ENCODE results near the gene HFM1.

Gene HFM1

GRCh38 chr1:91245435-91245834, 159.2 kb downstream of the HFM1 start:
- Histone ChIP-seq H3K9ac (ENCODE audit: low read depth, low read length, poor library complexity, severe bottlenecking) (no peak overlapping the region), H3K9me3 (ENCODE audit: insufficient read depth, low read depth, low read length) (no peaks in the 10 kb centered on the region), H3K4me3 (ENCODE audit: low read length, poor library complexity, severe bottlenecking) (no peak overlapping the region), H3K4me2 (ENCODE audit: low read depth, low read length, poor library complexity, severe bottlenecking) (no peak overlapping the region), H2AFZ (ENCODE audit: low read length) (no peak overlapping the region), H3F3A (ENCODE audit: low read depth) (no peaks in the 10 kb centered on the region), H3K79me2 (ENCODE audit: insufficient read depth, low read length) (no peaks in the 10 kb centered on the region), H3K27me3 (ENCODE audit: insufficient read depth, low read length, poor library complexity, severe bottlenecking) (no peaks in the 10 kb centered on the region), H3K36me3 (ENCODE audit: insufficient read depth, low read length) (no peaks in the 10 kb centered on the region), H4K20me1 (ENCODE audit: insufficient read depth, low read length, poor library complexity, severe bottlenecking) (no peaks in the 10 kb centered on the region), H3K9me2 (replicated peaks; ENCODE audit: low read depth, low read length) (no peaks in the 10 kb centered on the region), H3K4me1 (ENCODE audit: insufficient read depth, low read length, poor library complexity, severe bottlenecking) (no peaks in the 10 kb centered on the region)
- TF ChIP-seq, protein P1, sequence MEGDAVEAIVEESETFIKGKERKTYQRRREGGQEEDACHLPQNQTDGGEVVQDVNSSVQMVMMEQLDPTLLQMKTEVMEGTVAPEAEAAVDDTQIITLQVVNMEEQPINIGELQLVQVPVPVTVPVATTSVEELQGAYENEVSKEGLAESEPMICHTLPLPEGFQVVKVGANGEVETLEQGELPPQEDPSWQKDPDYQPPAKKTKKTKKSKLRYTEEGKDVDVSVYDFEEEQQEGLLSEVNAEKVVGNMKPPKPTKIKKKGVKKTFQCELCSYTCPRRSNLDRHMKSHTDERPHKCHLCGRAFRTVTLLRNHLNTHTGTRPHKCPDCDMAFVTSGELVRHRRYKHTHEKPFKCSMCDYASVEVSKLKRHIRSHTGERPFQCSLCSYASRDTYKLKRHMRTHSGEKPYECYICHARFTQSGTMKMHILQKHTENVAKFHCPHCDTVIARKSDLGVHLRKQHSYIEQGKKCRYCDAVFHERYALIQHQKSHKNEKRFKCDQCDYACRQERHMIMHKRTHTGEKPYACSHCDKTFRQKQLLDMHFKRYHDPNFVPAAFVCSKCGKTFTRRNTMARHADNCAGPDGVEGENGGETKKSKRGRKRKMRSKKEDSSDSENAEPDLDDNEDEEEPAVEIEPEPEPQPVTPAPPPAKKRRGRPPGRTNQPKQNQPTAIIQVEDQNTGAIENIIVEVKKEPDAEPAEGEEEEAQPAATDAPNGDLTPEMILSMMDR (conservative IDR thresholded peaks at IDR 0.05; ENCODE audit: low read length) = no peak
- no peak for TF ChIP-seq EZH2phosphoT487 (IDR thresholded peaks at IDR 0.05; ENCODE audit: borderline replicate concordance)

GRCh38 chr1:91244737-91245136, 159.9 kb downstream of the HFM1 start:
- Histone ChIP-seq H3K79me2 (ENCODE audit: insufficient read depth, low read length) (no peaks in the 10 kb centered on the region), H3K27me3 (ENCODE audit: insufficient read depth, low read length, poor library complexity, severe bottlenecking) (no peaks in the 10 kb centered on the region), H4K20me1 (ENCODE audit: insufficient read depth, low read length, poor library complexity, severe bottlenecking) (no peaks in the 10 kb centered on the region), H3K9ac (ENCODE audit: low read depth, low read length, poor library complexity, severe bottlenecking) (no peak overlapping the region), H3K4me2 (ENCODE audit: low read depth, low read length, poor library complexity, severe bottlenecking) (no peak overlapping the region), H3K36me3 (ENCODE audit: insufficient read depth, low read length) (no peaks in the 10 kb centered on the region), H3K9me3 (ENCODE audit: insufficient read depth, low read depth, low read length) (no peaks in the 10 kb centered on the region), H3K4me1 (ENCODE audit: insufficient read depth, low read length, poor library complexity, severe bottlenecking) (no peaks in the 10 kb centered on the region), H3K9me2 (replicated peaks; ENCODE audit: low read depth, low read length) (no peaks in the 10 kb centered on the region), H3K4me3 (ENCODE audit: low read length, poor library complexity, severe bottlenecking) (no peak overlapping the region), H2AFZ (ENCODE audit: low read length) (no peak overlapping the region), H3F3A (ENCODE audit: low read depth) (no peaks in the 10 kb centered on the region)
- TF ChIP-seq EZH2phosphoT487 (IDR thresholded peaks at IDR 0.05; ENCODE audit: borderline replicate concordance) = no peak
- TF ChIP-seq, protein P1 (conservative IDR thresholded peaks at IDR 0.05; ENCODE audit: low read length) = no peak; the same call in 1 of the 2 replicates

GRCh38 chr1:91243171-91243570, 161.5 kb downstream of the HFM1 start:
- H3K27me3 ChIP-seq (ENCODE audit: insufficient read depth, low read length, poor library complexity, severe bottlenecking) = no peaks in the 10 kb centered on the region
- no peaks in the 10 kb centered on the region for H3K79me2 ChIP-seq (ENCODE audit: insufficient read depth, low read length)
- H3K36me3 ChIP-seq (ENCODE audit: insufficient read depth, low read length) = no peaks in the 10 kb centered on the region
- H4K20me1 ChIP-seq (ENCODE audit: insufficient read depth, low read length, poor library complexity, severe bottlenecking) = no peaks in the 10 kb centered on the region
- no peak overlapping the region for H3K4me2 ChIP-seq (ENCODE audit: low read depth, low read length, poor library complexity, severe bottlenecking)
- H3K4me1 ChIP-seq (ENCODE audit: insufficient read depth, low read length, poor library complexity, severe bottlenecking) = no peaks in the 10 kb centered on the region
- no peak overlapping the region for H3K9ac ChIP-seq (ENCODE audit: low read depth, low read length, poor library complexity, severe bottlenecking)
- no peaks in the 10 kb centered on the region for H3K9me3 ChIP-seq (ENCODE audit: insufficient read depth, low read depth, low read length)
- H3K4me3 ChIP-seq (ENCODE audit: low read length, poor library complexity, severe bottlenecking) = no peak overlapping the region
- no peak for TF ChIP-seq EZH2phosphoT487 (IDR thresholded peaks at IDR 0.05; ENCODE audit: borderline replicate concordance)
- TF ChIP-seq, protein P1 (conservative IDR thresholded peaks at IDR 0.05; ENCODE audit: low read length) = no peak
- no peaks in the 10 kb centered on the region for H3F3A ChIP-seq (ENCODE audit: low read depth)
- no peaks in the 10 kb centered on the region for H3K9me2 ChIP-seq (replicated peaks; ENCODE audit: low read depth, low read length)
- no peak overlapping the region for H2AFZ ChIP-seq (ENCODE audit: low read length)

Measured in Loucy (cell line).